GM18861 (cell line): Measurements from ENCODE around the gene VAV2.
"Not testable (repeated sequence)": the region's sequence is repeated elsewhere in the genome, so short reads cannot be mapped to it uniquely, and the experiment has no call there.

Experiments used
- ATAC-seq: cut with Tn5 transposase; IDR thresholded peaks from one replicate; pipeline ENCODE4 v1.9.1; 2021; ENCODE audit not compliant: unreplicated experiment

Gene VAV2

GRCh38 chr9:133758228-133758627 is 233.9 kb downstream of the VAV2 start:
- ATAC-seq = no peak

- no peak for ATAC-seq
Observed at GRCh38 chr9:133754688-133755227, 237.4 kb downstream of the VAV2 start.

GRCh38 chr9:133754187-133754586 is 237.9 kb downstream of the VAV2 start:
- ATAC-seq = no peak

- no peak for ATAC-seq
Observed at GRCh38 chr9:133752739-133753446, 239.2 kb downstream of the VAV2 start.

- ATAC-seq = no peak
Observed at GRCh38 chr9:133750982-133751649, 241.0 kb downstream of the VAV2 start.

GRCh38 chr9:133747309-133747708 is 244.8 kb downstream of the VAV2 start:
- ATAC-seq = no peak

- not testable (repeated sequence) for ATAC-seq
Observed at GRCh38 chr9:133744528-133744927, 247.6 kb downstream of the VAV2 start.

- ATAC-seq = no peak
Observed at GRCh38 chr9:133742849-133743444, 249.2 kb downstream of the VAV2 start.

GRCh38 chr9:133742251-133742650 is 249.9 kb downstream of the VAV2 start:
- no peak for ATAC-seq

- ATAC-seq = no peak
Observed at GRCh38 chr9:133741716-133742115, 250.4 kb downstream of the VAV2 start.

- ATAC-seq = no peak
Observed at GRCh38 chr9:133740911-133741310, 251.2 kb downstream of the VAV2 start.

- ATAC-seq = no peak
Observed at GRCh38 chr9:133739408-133740280, 252.5 kb downstream of the VAV2 start.

GRCh38 chr9:133738640-133739225 is 253.4 kb downstream of the VAV2 start:
- no peak for ATAC-seq

GRCh38 chr9:133737774-133738639 is 254.1 kb downstream of the VAV2 start, which contains the start of gene SARDH:
Gene SARDH, minus strand, starts transcription at chr9:133738352. Its CDS starts 4,179 bp downstream, at chr9:133734173.
- ATAC-seq = no peak

- no peak for ATAC-seq
Observed at GRCh38 chr9:133737071-133737773, 254.9 kb downstream of the VAV2 start.

- ATAC-seq = no peak
Observed at GRCh38 chr9:133735931-133736330, 256.2 kb downstream of the VAV2 start.

- ATAC-seq = no peak
Observed at GRCh38 chr9:133735415-133735775, 256.7 kb downstream of the VAV2 start.

GRCh38 chr9:133734590-133735414 is 257.3 kb downstream of the VAV2 start:
- no peak for ATAC-seq
